Measurements from ENCODE around the gene ELF3.
"Not testable (repeated sequence)": the region's sequence is repeated elsewhere in the genome, so short reads cannot be mapped to it uniquely, and the experiment has no call there.

DNA sequence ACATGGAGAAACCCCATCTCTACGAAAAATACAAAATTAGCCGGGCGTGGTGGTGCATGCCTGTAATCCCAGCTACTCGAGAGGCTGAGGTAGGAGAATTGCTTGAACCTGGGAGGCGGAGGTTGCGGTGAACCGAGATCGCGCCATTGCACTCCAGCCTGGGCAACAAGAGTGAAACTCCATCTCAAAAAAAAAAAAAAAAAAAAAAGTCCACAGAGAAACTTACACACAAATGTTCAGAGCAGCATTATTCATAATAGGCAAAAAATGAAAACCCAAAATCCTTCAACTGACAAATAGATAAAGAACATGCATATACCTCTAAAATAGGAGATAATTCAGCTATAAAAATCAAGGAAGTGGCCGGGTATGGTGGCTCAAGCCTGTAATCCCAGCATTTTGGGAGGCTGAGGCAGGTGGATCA is 54.5 kb downstream of the ELF3 start:
- TF ChIP-seq, protein P1, sequence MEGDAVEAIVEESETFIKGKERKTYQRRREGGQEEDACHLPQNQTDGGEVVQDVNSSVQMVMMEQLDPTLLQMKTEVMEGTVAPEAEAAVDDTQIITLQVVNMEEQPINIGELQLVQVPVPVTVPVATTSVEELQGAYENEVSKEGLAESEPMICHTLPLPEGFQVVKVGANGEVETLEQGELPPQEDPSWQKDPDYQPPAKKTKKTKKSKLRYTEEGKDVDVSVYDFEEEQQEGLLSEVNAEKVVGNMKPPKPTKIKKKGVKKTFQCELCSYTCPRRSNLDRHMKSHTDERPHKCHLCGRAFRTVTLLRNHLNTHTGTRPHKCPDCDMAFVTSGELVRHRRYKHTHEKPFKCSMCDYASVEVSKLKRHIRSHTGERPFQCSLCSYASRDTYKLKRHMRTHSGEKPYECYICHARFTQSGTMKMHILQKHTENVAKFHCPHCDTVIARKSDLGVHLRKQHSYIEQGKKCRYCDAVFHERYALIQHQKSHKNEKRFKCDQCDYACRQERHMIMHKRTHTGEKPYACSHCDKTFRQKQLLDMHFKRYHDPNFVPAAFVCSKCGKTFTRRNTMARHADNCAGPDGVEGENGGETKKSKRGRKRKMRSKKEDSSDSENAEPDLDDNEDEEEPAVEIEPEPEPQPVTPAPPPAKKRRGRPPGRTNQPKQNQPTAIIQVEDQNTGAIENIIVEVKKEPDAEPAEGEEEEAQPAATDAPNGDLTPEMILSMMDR (conservative IDR thresholded peaks at IDR 0.05) = not testable (repeated sequence)
- not testable (repeated sequence) for TF ChIP-seq ZFX (IDR thresholded peaks at IDR 0.05)
